Hepatocyte (in vitro differentiated cells): ENCODE results near the gene UNC119. TPM values are rescaled to one million over a fixed set of nuclear protein-coding genes. Genes with fewer than 3 reads are reported as not detected.

Experiments used
- DNase-seq: peaks from one replicate; pipeline ENCODE4 v3.0.0-alpha.2; 2016; ENCODE audit warnings: low spot score
- H2AFZ ChIP-seq: fragments of 200-600 bp; sonication (generic); 2 replicates; pipeline ENCODE4 v1.6.0; 2016; ENCODE audit warnings: antibody characterized with exemption, mild to moderate bottlenecking
- H3K27ac ChIP-seq: fragments of 200-600 bp; sonication (generic); 2 replicates; pipeline ENCODE4 v1.5.1; 2016; ENCODE audit warnings: mild to moderate bottlenecking
- H3K27me3 ChIP-seq: fragments of 200-600 bp; sonication (generic); 2 replicates; pipeline ENCODE4 v1.6.1; 2016
- H3K36me3 ChIP-seq: fragments of 200-600 bp; sonication (generic); replicated peaks from 2 replicates; pipeline ENCODE4 v1.5.1; 2016; ENCODE audit warnings: low read depth; ENCODE audit not compliant: insufficient read depth
- H3K4me1 ChIP-seq: fragments of 200-600 bp; sonication (generic); 2 replicates; pipeline ENCODE4 v1.5.1; 2016; ENCODE audit warnings: mild to moderate bottlenecking, moderate library complexity; ENCODE audit not compliant: insufficient read depth
- H3K4me2 ChIP-seq: fragments of 200-600 bp; sonication (generic); 2 replicates; pipeline ENCODE4 v1.6.0; 2016
- H3K4me3 ChIP-seq: fragments of 200-600 bp; sonication (generic); 2 replicates; pipeline ENCODE4 v1.5.1; 2016; ENCODE audit warnings: mild to moderate bottlenecking
- H3K79me2 ChIP-seq: fragments of 200-600 bp; sonication (generic); 2 replicates; pipeline ENCODE4 v1.6.0; 2017; ENCODE audit warnings: mild to moderate bottlenecking
- H3K9me2 ChIP-seq: fragments of 200-600 bp; sonication (generic); replicated peaks from 2 replicates; pipeline ENCODE4 v1.6.0; 2017; ENCODE audit warnings: mild to moderate bottlenecking; ENCODE audit not compliant: insufficient read depth
- H3K9me3 ChIP-seq: fragments of 200-600 bp; sonication (generic); 2 replicates; pipeline ENCODE4 v1.5.1; 2016; ENCODE audit warnings: low read depth, mild to moderate bottlenecking
- H4K20me1 ChIP-seq: fragments of 200-600 bp; sonication (generic); 2 replicates; pipeline ENCODE4 v1.6.0; 2016; ENCODE audit warnings: mild to moderate bottlenecking; ENCODE audit not compliant: insufficient read depth, poor library complexity, severe bottlenecking
- EZH2 ChIP-seq: fragments of 200-600 bp; sonication (generic); IDR thresholded peaks from 2 replicates; pipeline ENCODE4 v1.6.1; 2016; ENCODE audit warnings: antibody characterized with exemption, mild to moderate bottlenecking, borderline replicate concordance
- EZH2phosphoT487 ChIP-seq: fragments of 200-600 bp; sonication (generic); IDR thresholded peaks from one replicate; pipeline ENCODE4 v1.6.1; 2018; ENCODE audit warnings: antibody characterized with exemption, mild to moderate bottlenecking, low read depth, moderate library complexity; ENCODE audit not compliant: unreplicated experiment, severe bottlenecking
- WGBS: methylation state at CpG from one replicate; pipeline ENCODE4 v1.1.6; 2016; ENCODE audit warnings: low lambda C conversion rate; ENCODE audit errors: missing lambda C conversion rate; 5-methylcytosine and 5-hydroxymethylcytosine counted together
- polyA plus RNA-seq: library from polyadenylated mRNA; unstranded; fragments of >200 nt; fragmentation: Nextera tagmentation; extraction: Ambion mirVana; gene quantifications from 2 replicates; pipeline ENCODE4 v1.2.1, GENCODE V29; 2016
- total RNA-seq: library from RNA; depleted of rRNA; stranded (reverse); fragments of >200 nt; gene quantifications from 2 replicates; pipeline ENCODE4 v1.2.3, GENCODE V29; 2014
- TF ChIP-seq, protein P1 (sequence below): fragments of 200-600 bp; sonication (generic); IDR thresholded peaks from 2 replicates; pipeline ENCODE4 v1.5.1; 2016; ENCODE audit warnings: antibody characterized with exemption, mild to moderate bottlenecking; ENCODE audit not compliant: poor library complexity

Gene UNC119
- total and polyA plus RNA-seq, 2 experiments from 2014 or later: 68.1 to 87.6 TPM

DNA sequence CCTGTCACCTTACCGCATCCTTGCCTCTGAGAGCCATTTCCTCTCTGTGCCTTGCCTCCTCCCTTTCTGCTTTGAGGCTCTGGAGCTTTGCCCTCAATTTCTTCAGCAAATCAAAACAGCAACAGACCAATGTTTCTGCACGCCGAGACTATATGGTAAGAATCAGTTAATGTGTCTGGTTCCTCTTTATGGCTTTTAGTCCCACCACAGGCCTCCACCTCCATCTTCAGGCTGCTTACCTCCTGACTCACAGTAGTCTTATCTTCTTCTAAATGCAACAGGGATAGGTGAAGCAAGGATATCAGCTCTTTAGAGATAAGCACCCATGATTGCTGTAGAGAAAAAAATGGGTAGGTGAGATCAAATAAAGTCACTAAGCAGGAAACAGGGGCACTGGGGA is 33.4 kb upstream of the UNC119 start:
- Histone ChIP-seq H4K20me1 (no peaks in the 10 kb centered on the region), H2AFZ (no peak overlapping the region), H3K79me2 (no peaks in the 10 kb centered on the region), H3K4me1 (no peaks in the 10 kb centered on the region), H3K27ac (no peak overlapping the region), H3K36me3 (no peaks in the 10 kb centered on the region), H3K9me3 (no peaks in the 10 kb centered on the region), H3K4me3 (no peak overlapping the region), H3K27me3 (no peaks in the 10 kb centered on the region), H3K4me2 (no peak overlapping the region), H3K9me2 (no peaks in the 10 kb centered on the region)
- no peak for DNase-seq
- 86% methylated on average over 3 of the region's 3 CpGs for WGBS
- TF ChIP-seq, protein P1, sequence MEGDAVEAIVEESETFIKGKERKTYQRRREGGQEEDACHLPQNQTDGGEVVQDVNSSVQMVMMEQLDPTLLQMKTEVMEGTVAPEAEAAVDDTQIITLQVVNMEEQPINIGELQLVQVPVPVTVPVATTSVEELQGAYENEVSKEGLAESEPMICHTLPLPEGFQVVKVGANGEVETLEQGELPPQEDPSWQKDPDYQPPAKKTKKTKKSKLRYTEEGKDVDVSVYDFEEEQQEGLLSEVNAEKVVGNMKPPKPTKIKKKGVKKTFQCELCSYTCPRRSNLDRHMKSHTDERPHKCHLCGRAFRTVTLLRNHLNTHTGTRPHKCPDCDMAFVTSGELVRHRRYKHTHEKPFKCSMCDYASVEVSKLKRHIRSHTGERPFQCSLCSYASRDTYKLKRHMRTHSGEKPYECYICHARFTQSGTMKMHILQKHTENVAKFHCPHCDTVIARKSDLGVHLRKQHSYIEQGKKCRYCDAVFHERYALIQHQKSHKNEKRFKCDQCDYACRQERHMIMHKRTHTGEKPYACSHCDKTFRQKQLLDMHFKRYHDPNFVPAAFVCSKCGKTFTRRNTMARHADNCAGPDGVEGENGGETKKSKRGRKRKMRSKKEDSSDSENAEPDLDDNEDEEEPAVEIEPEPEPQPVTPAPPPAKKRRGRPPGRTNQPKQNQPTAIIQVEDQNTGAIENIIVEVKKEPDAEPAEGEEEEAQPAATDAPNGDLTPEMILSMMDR: no peak
- TF ChIP-seq EZH2phosphoT487 (no peak), EZH2 (no peak)

- Histone ChIP-seq H3K36me3 (no peaks in the 10 kb centered on the region), H3K27ac (no peak overlapping the region), H3K9me2 (no peaks in the 10 kb centered on the region), H3K4me1 (no peaks in the 10 kb centered on the region), H3K4me2 (no peak overlapping the region), H2AFZ (no peak overlapping the region), H3K9me3 (no peaks in the 10 kb centered on the region), H3K4me3 (no peak overlapping the region), H3K79me2 (no peaks in the 10 kb centered on the region), H4K20me1 (no peaks in the 10 kb centered on the region), H3K27me3 (no peaks in the 10 kb centered on the region)
- 97% methylated on average over 3 of the region's 3 CpGs for WGBS
- TF ChIP-seq, protein P1: no peak
- TF ChIP-seq EZH2phosphoT487 (no peak), EZH2 (no peak)
- DNase-seq: no peak
These were observed 32.0 kb upstream of the UNC119 start for GRCh38 chr17:28584434-28584833.

DNA sequence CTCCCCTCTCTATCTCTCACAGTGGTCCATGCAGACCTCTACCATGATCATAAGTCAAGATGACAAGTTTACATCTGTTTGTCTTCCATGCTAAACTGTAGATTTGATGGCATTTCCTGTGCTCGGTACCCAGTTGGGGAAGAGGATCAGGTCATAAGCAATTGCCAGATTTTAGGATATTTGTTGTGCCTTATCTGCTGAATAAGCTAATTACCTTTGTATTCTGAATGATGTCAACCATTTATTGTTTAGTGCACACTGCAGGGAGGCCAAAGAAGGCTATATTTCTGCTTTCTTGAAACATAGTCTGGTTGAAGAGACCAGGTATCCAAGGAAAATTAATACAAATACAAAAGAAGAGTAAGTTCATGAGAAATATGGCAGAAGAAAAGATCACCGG is 30.1 kb upstream of the UNC119 start:
- WGBS: 99% methylated on average over 2 of the region's 2 CpGs
- Histone ChIP-seq H3K4me1 (no peaks in the 10 kb centered on the region), H4K20me1 (no peaks in the 10 kb centered on the region), H3K4me3 (no peak overlapping the region), H3K4me2 (no peak overlapping the region), H3K27me3 (no peaks in the 10 kb centered on the region), H3K27ac (no peak overlapping the region), H3K9me2 (no peaks in the 10 kb centered on the region), H3K9me3 (no peaks in the 10 kb centered on the region), H3K36me3 (no peaks in the 10 kb centered on the region), H2AFZ (no peak overlapping the region), H3K79me2 (no peaks in the 10 kb centered on the region)
- TF ChIP-seq EZH2phosphoT487: no peak
- TF ChIP-seq, protein P1: no peak
- no peak for TF ChIP-seq EZH2
- no peak for DNase-seq

GRCh38 chr17:28580959-28581358 is 28.5 kb upstream of the UNC119 start:
- Histone ChIP-seq H3K79me2 (no peaks in the 10 kb centered on the region), H3K36me3 (no peaks in the 10 kb centered on the region), H3K4me1 (no peaks in the 10 kb centered on the region), H2AFZ (no peak overlapping the region), H3K4me2 (no peak overlapping the region), H3K9me3 (no peaks in the 10 kb centered on the region), H3K27ac (no peak overlapping the region), H3K4me3 (no peak overlapping the region), H3K27me3 (no peaks in the 10 kb centered on the region), H3K9me2 (no peaks in the 10 kb centered on the region), H4K20me1 (no peaks in the 10 kb centered on the region)
- DNase-seq: no peak
- 100% methylated on average over 3 of the region's 3 CpGs for WGBS
- TF ChIP-seq, protein P1: no peak
- no peak for TF ChIP-seq EZH2phosphoT487
- no peak for TF ChIP-seq EZH2
